Large intestine (tissue), 3 donors: ENCODE results near the gene KNCN. TPM values are rescaled to one million over a fixed set of nuclear protein-coding genes. Genes with fewer than 3 reads are reported as not detected.

Source experiments
- DNase-seq, 2 donors: peaks; one replicate each; pipeline versions ENCODE4 v3.0.0 to v3.0.0-alpha.2; 2013
- H3K27ac ChIP-seq: one replicate; pipeline ENCODE4 v1.5.1; 2013; ENCODE audit warnings: low read length
- H3K27me3 ChIP-seq: 2 replicates; pipeline ENCODE4 v1.6.1; 2013; ENCODE audit warnings: low read length; ENCODE audit not compliant: control insufficient read depth, insufficient read depth
- H3K36me3 ChIP-seq: 2 replicates; pipeline ENCODE4 v1.6.1; 2013; ENCODE audit warnings: low read length; ENCODE audit not compliant: control insufficient read depth, insufficient read depth
- H3K4me1 ChIP-seq: one replicate; pipeline ENCODE4 v1.6.1; 2013; ENCODE audit warnings: low read length; ENCODE audit not compliant: control insufficient read depth, insufficient read depth
- H3K4me3 ChIP-seq: one replicate; pipeline ENCODE4 v1.5.1; 2013; ENCODE audit warnings: low read length
- H3K9me3 ChIP-seq: one replicate; pipeline ENCODE4 v1.6.1; 2013; ENCODE audit warnings: mild to moderate bottlenecking, low read depth, low read length, moderate library complexity; ENCODE audit not compliant: control insufficient read depth
- WGBS: methylation state at CpG from one replicate; pipeline ENCODE4 v1.1.5; 2013; ENCODE audit warnings: low lambda C conversion rate; ENCODE audit not compliant: insufficient coverage; 5-methylcytosine and 5-hydroxymethylcytosine counted together
- polyA plus RNA-seq: library from polyadenylated mRNA; unstranded; fragments of 120-200 nt; gene quantifications from one replicate; pipeline ENCODE4 v1.2.1, GENCODE V29; 2013

KNCN gene
- polyA plus RNA-seq, 1 donor, result 0.18 TPM

- H3K36me3 ChIP-seq, result no peaks in the 10 kb centered on the region
- H3K27ac ChIP-seq, result no peak overlapping the region
- H3K9me3 ChIP-seq, result no peaks in the 10 kb centered on the region
- no CpG with 5 or more reads among the region's 19 CpGs for WGBS
- peaks cover 76% of the 10 kb centered on the region for H3K27me3 ChIP-seq
- DNase-seq, result no peak
- H3K4me1 ChIP-seq, result no peaks in the 10 kb centered on the region
- H3K4me3 ChIP-seq, result no peak overlapping the region
Observed at GRCh38 chr1:46497665-46498064, 53.8 kb downstream of the KNCN start.

GRCh38 chr1:46497020-46497419 is 54.4 kb downstream of the KNCN start:
- Histone ChIP-seq H3K27ac (no peak overlapping the region), H3K4me3 (no peak overlapping the region), H3K4me1 (no peaks in the 10 kb centered on the region), H3K9me3 (no peaks in the 10 kb centered on the region), H3K36me3 (no peaks in the 10 kb centered on the region), H3K27me3 (peaks cover 76% of the 10 kb centered on the region)
- DNase-seq, result no peak
- WGBS, result no CpG with 5 or more reads among the region's 3 CpGs

- no peak overlapping the region for H3K27ac ChIP-seq
Observed at GRCh38 chr1:46496505-46496904, 54.9 kb downstream of the KNCN start.

GRCh38 chr1:46495778-46496177 is 55.7 kb downstream of the KNCN start:
- DNase-seq, result no peak
- H3K4me1 ChIP-seq, result no peaks in the 10 kb centered on the region
- H3K36me3 ChIP-seq, result no peaks in the 10 kb centered on the region
- H3K27ac ChIP-seq, result no peak overlapping the region
- WGBS, result no CpG with 5 or more reads among the region's 2 CpGs
- H3K27me3 ChIP-seq, result peaks cover 81% of the 10 kb centered on the region
- no peaks in the 10 kb centered on the region for H3K9me3 ChIP-seq
- no peak overlapping the region for H3K4me3 ChIP-seq

More at GRCh38 chr1:46496505-46496904, 54.9 kb downstream of the KNCN start:
- Histone ChIP-seq H3K4me1 (no peaks in the 10 kb centered on the region), H3K27me3 (peaks cover 79% of the 10 kb centered on the region), H3K9me3 (no peaks in the 10 kb centered on the region), H3K4me3 (no peak overlapping the region), H3K36me3 (no peaks in the 10 kb centered on the region)
- no CpG with 5 or more reads among the region's 6 CpGs for WGBS
- DNase-seq, result no peak

Other genes starting within 250 kb of the KNCN start
- gene LRRC41, start 248.0 kb downstream of the KNCN start, polyA plus RNA-seq, result 68.4 TPM
- gene UQCRH, start 247.9 kb downstream of the KNCN start, polyA plus RNA-seq, result 357 TPM
- gene NSUN4, start 210.8 kb downstream of the KNCN start, polyA plus RNA-seq, result 23.9 TPM
- 23.1 TPM for gene FAAH, start 157.3 kb downstream of the KNCN start, polyA plus RNA-seq
- not detected for gene DMBX1, start 61.8 kb downstream of the KNCN start, polyA plus RNA-seq
- 40.9 TPM for gene MKNK1, start 52.6 kb upstream of the KNCN start, polyA plus RNA-seq
- 15.6 TPM for gene MOB3C, start 65.2 kb upstream of the KNCN start, polyA plus RNA-seq
- gene ATPAF1, start 116.7 kb upstream of the KNCN start, polyA plus RNA-seq, result 48.9 TPM
- gene TEX38, start 120.2 kb upstream of the KNCN start, polyA plus RNA-seq, result 0.09 TPM
- 82.2 TPM for gene EFCAB14, start 167.5 kb upstream of the KNCN start, polyA plus RNA-seq
- 2.3 TPM for gene CYP4B1, start 247.4 kb upstream of the KNCN start, polyA plus RNA-seq